Ovary (tissue), 9 donors: ENCODE data around the gene CACNA2D1. TPM values are rescaled to one million over a fixed set of nuclear protein-coding genes. Genes with fewer than 3 reads are reported as not detected.

Source experiments
- DNase-seq, 5 donors: peaks; one replicate each; pipeline ENCODE4 v3.0.0-alpha.2; 2019 to 2020
- H3K27ac ChIP-seq, 2 donors: fragments of 200-600 bp; one replicate each; pipeline versions ENCODE4 v1.5.1 to v1.8.0; 2019 to 2022
- H3K27me3 ChIP-seq: fragments of 200-600 bp; one replicate; pipeline ENCODE4 v1.8.0; 2022
- H3K36me3 ChIP-seq: fragments of 200-600 bp; sonication (generic); one replicate; pipeline ENCODE4 v1.5.1; 2019
- H3K4me1 ChIP-seq: one replicate; pipeline ENCODE4 v1.8.1; 2013; ENCODE audit warnings: mild to moderate bottlenecking, moderate library complexity; ENCODE audit not compliant: insufficient read depth
- H3K4me3 ChIP-seq: fragments of 200-600 bp; sonication (generic); one replicate; pipeline ENCODE4 v1.5.1; 2017
- H3K9me3 ChIP-seq, 2 donors: fragments of 200-600 bp in 1 of 2; sonication (generic) in 1 of 2; one replicate each; pipeline versions ENCODE4 v1.5.1 to v1.8.1; 2013 to 2019; ENCODE audit warnings: mild to moderate bottlenecking in 1 of 2, moderate library complexity in 1 of 2
- CTCF ChIP-seq, 3 donors: fragments of 450-650 bp in 2 of 3; fragments of 200-600 bp in 1 of 3; IDR thresholded peaks; one replicate each; pipeline versions ENCODE4 v1.5.1 to v1.8.0; 2016 to 2022; ENCODE audit warnings: antibody characterized with exemption in 3 of 3, mild to moderate bottlenecking in 1 of 3
- EP300 ChIP-seq: sonication (generic); formaldehyde crosslinking; IDR thresholded peaks from one replicate; pipeline ENCODE4 v1.6.1; 2017; ENCODE audit warnings: antibody characterized with exemption
- POLR2A ChIP-seq: fragments of 450-650 bp; IDR thresholded peaks from one replicate; pipeline ENCODE4 v1.6.1; 2017; ENCODE audit warnings: antibody characterized with exemption, mild to moderate bottlenecking, moderate library complexity
- WGBS, 3 donors: extraction: QIAGEN DNeasy Blood & Tissue Kit in 1 of 3; methylation state at CpG; one replicate each; pipeline versions ENCODE4 v1.1.5 to v1.1.7; 2013 to 2017; 5-methylcytosine and 5-hydroxymethylcytosine counted together
- intact Hi-C, 4 donors: fragments of 100-400 bp; cut with DNase I; formaldehyde crosslinking; loops; one replicate each; pipeline versions ENCODE4 v1.11.0 to v1.15.1; 2022 to 2023
- polyA plus RNA-seq, 2 donors: library from polyadenylated mRNA; stranded (reverse); fragments of 200-250 nt in 1 of 2; fragments of 350-450 nt in 1 of 2; fragmentation: Illumina TruSeq in 1 of 2; extraction: RNeasy Lipid Tissue Mini Kit (QIAGEN cat#74804) in 1 of 2; gene quantifications; one replicate each; pipeline ENCODE4 v1.2.3, GENCODE V29; 2013 to 2014
- total RNA-seq, 7 donors: library from RNA; depleted of rRNA in 2 of 7; stranded (reverse); fragments of >200 nt in 2 of 7; fragmentation: NEBNext Ultra II Directional in 3 of 7; extraction: Animal tissue kit (Norgen Biotek cat#: 25700) in 3 of 7; gene quantifications; one replicate each; pipeline versions ENCODE4 v1.1.0 to v1.2.4, GENCODE V29; 2016 to 2023
- donor health status: DM: no; HTN: no; CAD: no; lungs with moderate emphysema.
- donor health status: DM: no; HTN: no; CAD: no.
- donor health status: Bipolar disorder and iron deficiency.
- donor health status: DM: yes; HTN: yes; CAD: no.
- donor health status: DM: no; HTN: no; CAD: no.
- donor health status: DM: yes; HTN: yes; CAD: no.

The CACNA2D1 gene
- total and polyA plus RNA-seq, 9 donors = 6.6 to 34.2 (median 18.8) TPM

DNA sequence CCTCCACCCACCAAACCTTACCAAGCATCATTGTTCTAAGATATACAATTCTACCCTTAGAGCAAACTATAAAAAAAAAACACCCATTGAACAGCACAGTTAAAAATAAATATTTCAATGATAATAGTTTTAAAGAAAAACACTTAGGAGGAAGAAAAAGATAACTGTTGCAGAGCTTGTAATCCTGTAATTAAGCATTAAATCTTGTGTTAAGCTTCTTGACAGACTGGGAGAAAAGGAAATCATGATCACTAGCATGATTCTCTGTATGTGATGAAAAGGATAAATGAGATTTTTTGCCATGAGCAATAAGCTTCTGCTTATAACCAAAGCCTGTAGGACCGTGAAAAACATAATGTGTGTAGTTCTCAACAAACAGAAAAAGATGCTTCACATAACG, 289.8 kb downstream of the CACNA2D1 start:
- no peaks in the 10 kb centered on the region for H3K27me3 ChIP-seq
- TF ChIP-seq EP300 = no peak
- no peak for TF ChIP-seq POLR2A
- no peak for TF ChIP-seq CTCF (IDR thresholded peaks at IDR 0.05)

GRCh38 chr7:82152858-82153257, 290.7 kb downstream of the CACNA2D1 start:
- TF ChIP-seq CTCF (IDR thresholded peaks at IDR 0.05) (no peak), POLR2A (no peak), EP300 (no peak)
- Histone ChIP-seq H3K27ac (no peak overlapping the region), H3K9me3 (no peaks in the 10 kb centered on the region), H3K4me1 (no peaks in the 10 kb centered on the region), H3K27me3 (no peaks in the 10 kb centered on the region), H3K36me3 (no peaks in the 10 kb centered on the region), H3K4me3 (no peak overlapping the region)
- 96 to 100% (median 96%) methylated on average over 1 of the region's 1 CpG for WGBS, 3 donors
- DNase-seq = no peak
- intact Hi-C loops = no loop called here

More for the DNA sequence above, 289.8 kb downstream of the CACNA2D1 start:
- Histone ChIP-seq H3K27ac (no peak overlapping the region), H3K4me1 (no peaks in the 10 kb centered on the region), H3K36me3 (no peaks in the 10 kb centered on the region), H3K9me3 (no peaks in the 10 kb centered on the region), H3K4me3 (no peak overlapping the region)
- intact Hi-C loops = no loop called here
- 76 to 81% (median 80%) methylated on average over 2 of the region's 2 CpGs for WGBS, 3 donors
- DNase-seq = no peak

GRCh38 chr7:82146491-82146890, 297.1 kb downstream of the CACNA2D1 start:
- Histone ChIP-seq H3K4me1 (no peaks in the 10 kb centered on the region), H3K27ac (no peak overlapping the region), H3K9me3 (no peaks in the 10 kb centered on the region), H3K36me3 (no peaks in the 10 kb centered on the region), H3K27me3 (no peaks in the 10 kb centered on the region), H3K4me3 (no peak overlapping the region)
- 95 to 99% (median 97%) methylated on average over 4 of the region's 4 CpGs for WGBS, 3 donors
- TF ChIP-seq POLR2A = no peak
- no peak for TF ChIP-seq CTCF (IDR thresholded peaks at IDR 0.05)
- no peak for TF ChIP-seq EP300
- intact Hi-C loops = no loop called here
- DNase-seq = no peak

GRCh38 chr7:82142263-82142864, 301.2 kb downstream of the CACNA2D1 start:
- no peaks in the 10 kb centered on the region for H3K36me3 ChIP-seq
- no peaks in the 10 kb centered on the region for H3K4me1 ChIP-seq
- no peaks in the 10 kb centered on the region for H3K9me3 ChIP-seq
- intact Hi-C loops = no loop called here
- no peak for DNase-seq
- H3K27ac ChIP-seq = no peak overlapping the region
- H3K4me3 ChIP-seq = no peak overlapping the region
- no peak for TF ChIP-seq EP300
- no peak for TF ChIP-seq CTCF (IDR thresholded peaks at IDR 0.05)
- TF ChIP-seq POLR2A = no peak
- no peaks in the 10 kb centered on the region for H3K27me3 ChIP-seq
